HepG2 (cell line): ENCODE data around the gene MCRIP2. TPM values are rescaled to one million over a fixed set of nuclear protein-coding genes. Genes with fewer than 3 reads are reported as not detected.
A peak's percentile ranks its signal among the peaks of the same experiment; 100 is the strongest.

Experiments
- ARHGAP35 ChIP-seq: sonication (generic); formaldehyde crosslinking; IDR thresholded peaks from 2 replicates; pipeline ENCODE4 v1.9.0; 2022; ENCODE audit warnings: mild to moderate bottlenecking, inconsistent platforms, moderate library complexity, missing genetic modification reagents, borderline replicate concordance
- ATF7-NPFF ChIP-seq: sonication (generic); formaldehyde crosslinking; IDR thresholded peaks from 2 replicates; pipeline ENCODE4 v1.8.1; 2023; ENCODE audit warnings: mild to moderate bottlenecking, low read depth, missing genetic modification reagents, moderate library complexity
- EED ChIP-seq: sonication (generic); formaldehyde crosslinking; IDR thresholded peaks from 2 replicates; pipeline ENCODE4 v1.5.0; 2020; ENCODE audit warnings: mild to moderate bottlenecking, missing genetic modification reagents
- EZH2 ChIP-seq: conservative IDR thresholded peaks from 2 replicates; pipeline ENCODE4 v1.6.1; 2012; ENCODE audit warnings: mild to moderate bottlenecking, low read depth, low read length, moderate library complexity
- FOSL2 ChIP-seq: sonication (generic); formaldehyde crosslinking; IDR thresholded peaks from 2 replicates; pipeline ENCODE4 v1.4.0; 2020; ENCODE audit warnings: missing genetic modification reagents
- FOXA1 ChIP-seq, 2 experiments: fragments of 450-650 bp in 1 of 2; sonication (generic) in 1 of 2; formaldehyde crosslinking in 1 of 2; IDR thresholded peaks; 2 replicates each; pipeline versions ENCODE4 v1.4.0 to v1.6.1; 2016 to 2020; ENCODE audit warnings: missing genetic modification reagents in 1 of 2
- FOXA3 ChIP-seq: IDR thresholded peaks from 2 replicates; pipeline ENCODE4 v1.6.1; 2016; ENCODE audit warnings: missing genetic modification reagents, missing compliant biosample characterization
- HOXD1 ChIP-seq: sonication (generic); formaldehyde crosslinking; IDR thresholded peaks from 2 replicates; pipeline ENCODE4 v1.5.0; 2020; ENCODE audit warnings: missing genetic modification reagents
- KAT2B ChIP-seq: fragments of 150-350 bp; IDR thresholded peaks from 2 replicates; pipeline ENCODE4 v1.6.1; 2014; ENCODE audit warnings: low read depth, low read length, borderline replicate concordance
- LCORL ChIP-seq, 2 experiments: fragments of 450-650 bp in 1 of 2; sonication (generic) in 1 of 2; formaldehyde crosslinking in 1 of 2; IDR thresholded peaks; 2 replicates each; pipeline versions ENCODE4 v1.5.0 to v1.6.1; 2017 to 2020; ENCODE audit warnings: antibody characterized with exemption in 1 of 2, missing genetic modification reagents in 1 of 2
- MZF1 ChIP-seq: sonication (generic); formaldehyde crosslinking; IDR thresholded peaks from 2 replicates; pipeline ENCODE4 v1.8.1; 2023; ENCODE audit warnings: mild to moderate bottlenecking, missing genetic modification reagents, borderline replicate concordance
- NFKB2 ChIP-seq: sonication (generic); formaldehyde crosslinking; IDR thresholded peaks from 2 replicates; pipeline ENCODE4 v1.4.0; 2020; ENCODE audit warnings: missing genetic modification reagents, borderline replicate concordance
- TCF12 ChIP-seq, 2 experiments: fragments of 450-650 bp in 1 of 2; sonication (generic) in 1 of 2; formaldehyde crosslinking in 1 of 2; IDR thresholded peaks; 2 replicates each; pipeline versions ENCODE4 v1.6.1 to v1.8.0; 2017 to 2022; ENCODE audit warnings: antibody characterized with exemption in 1 of 2, mild to moderate bottlenecking in 1 of 2, missing genetic modification reagents in 1 of 2, moderate library complexity in 1 of 2
- ZBTB20 ChIP-seq: sonication (generic); formaldehyde crosslinking; IDR thresholded peaks from 2 replicates; pipeline ENCODE4 v1.8.1; 2023; ENCODE audit warnings: missing genetic modification reagents, low read depth, mild to moderate bottlenecking, borderline replicate concordance
- ZC3H13 ChIP-seq: sonication (generic); formaldehyde crosslinking; IDR thresholded peaks from 2 replicates; pipeline ENCODE4 v1.8.1; 2023; ENCODE audit warnings: mild to moderate bottlenecking, missing genetic modification reagents, moderate library complexity
- ZMAT3 ChIP-seq: sonication (generic); formaldehyde crosslinking; conservative IDR thresholded peaks from 2 replicates; pipeline ENCODE4 v1.7.0; 2021; ENCODE audit warnings: missing genetic modification reagents
- ZNF138 ChIP-seq: sonication (generic); formaldehyde crosslinking; IDR thresholded peaks from 2 replicates; pipeline ENCODE4 v1.5.0; 2020; ENCODE audit warnings: mild to moderate bottlenecking, low read depth, missing genetic modification reagents
- ZNF274 ChIP-seq: sonication (generic); formaldehyde crosslinking; IDR thresholded peaks from 2 replicates; pipeline ENCODE4 v1.5.1; 2020; ENCODE audit warnings: mild to moderate bottlenecking, missing genetic modification reagents
- ZNF501 ChIP-seq: sonication (generic); formaldehyde crosslinking; IDR thresholded peaks from 2 replicates; pipeline ENCODE4 v1.5.1; 2020; ENCODE audit warnings: mild to moderate bottlenecking, moderate library complexity, missing genetic modification reagents
- ZNF513 ChIP-seq: sonication (generic); formaldehyde crosslinking; conservative IDR thresholded peaks from 2 replicates; pipeline ENCODE4 v1.5.0; 2020; ENCODE audit warnings: missing genetic modification reagents
- ZNF552 ChIP-seq: sonication (generic); formaldehyde crosslinking; IDR thresholded peaks from 2 replicates; pipeline ENCODE4 v1.9.0; 2022; ENCODE audit warnings: missing genetic modification reagents, mild to moderate bottlenecking, borderline replicate concordance
- ZNF556 ChIP-seq: sonication (generic); formaldehyde crosslinking; IDR thresholded peaks from 2 replicates; pipeline ENCODE4 v1.4.0; 2020; ENCODE audit warnings: mild to moderate bottlenecking, missing genetic modification reagents, borderline replicate concordance
- ZNF615 ChIP-seq: sonication (generic); formaldehyde crosslinking; IDR thresholded peaks from 2 replicates; pipeline ENCODE4 v1.5.0; 2020; ENCODE audit warnings: mild to moderate bottlenecking, missing genetic modification reagents, borderline replicate concordance
- polyA plus RNA-seq, 8 experiments: library from polyadenylated mRNA; depleted of rRNA in 3 of 8; stranded (reverse) in 7 of 8; unstranded in 1 of 8; fragments of >200 nt; fragmentation: Illumina TruSeq in 4 of 8; extraction: Trizol in 4 of 8; gene quantifications; 2 replicates each; pipeline versions ENCODE4 v1.2.1 to v1.2.3, GENCODE V29; 2011 to 2016; ENCODE audit warnings: low read depth in 4 of 8, missing spikeins in 1 of 8, mixed read lengths in 1 of 8; ENCODE audit not compliant: insufficient read depth in 1 of 8
- total RNA-seq, 5 experiments: library from RNA; depleted of rRNA; stranded (reverse); fragments of >200 nt; fragmentation: Illumina TruSeq; extraction: Trizol; gene quantifications; 2 replicates each; pipeline ENCODE4 v1.2.3, GENCODE V29; 2016; ENCODE audit warnings: low read depth in 1 of 5
- TF ChIP-seq, protein P1 (sequence below): sonication (generic); formaldehyde crosslinking; IDR thresholded peaks from 2 replicates; pipeline ENCODE4 v1.5.1; 2020; ENCODE audit warnings: mild to moderate bottlenecking, missing genetic modification reagents

MCRIP2 gene
- total and polyA plus RNA-seq, 2 of the 13 experiments (the other 11 are each of a cell fraction or from before 2014, with no cell fraction given): 39.6 to 76.7 TPM

- peak; percentile 88; the same call in 1 of the 2 replicates for TF ChIP-seq EED (CRISPR knock-in tag)
- TF ChIP-seq, protein P1, sequence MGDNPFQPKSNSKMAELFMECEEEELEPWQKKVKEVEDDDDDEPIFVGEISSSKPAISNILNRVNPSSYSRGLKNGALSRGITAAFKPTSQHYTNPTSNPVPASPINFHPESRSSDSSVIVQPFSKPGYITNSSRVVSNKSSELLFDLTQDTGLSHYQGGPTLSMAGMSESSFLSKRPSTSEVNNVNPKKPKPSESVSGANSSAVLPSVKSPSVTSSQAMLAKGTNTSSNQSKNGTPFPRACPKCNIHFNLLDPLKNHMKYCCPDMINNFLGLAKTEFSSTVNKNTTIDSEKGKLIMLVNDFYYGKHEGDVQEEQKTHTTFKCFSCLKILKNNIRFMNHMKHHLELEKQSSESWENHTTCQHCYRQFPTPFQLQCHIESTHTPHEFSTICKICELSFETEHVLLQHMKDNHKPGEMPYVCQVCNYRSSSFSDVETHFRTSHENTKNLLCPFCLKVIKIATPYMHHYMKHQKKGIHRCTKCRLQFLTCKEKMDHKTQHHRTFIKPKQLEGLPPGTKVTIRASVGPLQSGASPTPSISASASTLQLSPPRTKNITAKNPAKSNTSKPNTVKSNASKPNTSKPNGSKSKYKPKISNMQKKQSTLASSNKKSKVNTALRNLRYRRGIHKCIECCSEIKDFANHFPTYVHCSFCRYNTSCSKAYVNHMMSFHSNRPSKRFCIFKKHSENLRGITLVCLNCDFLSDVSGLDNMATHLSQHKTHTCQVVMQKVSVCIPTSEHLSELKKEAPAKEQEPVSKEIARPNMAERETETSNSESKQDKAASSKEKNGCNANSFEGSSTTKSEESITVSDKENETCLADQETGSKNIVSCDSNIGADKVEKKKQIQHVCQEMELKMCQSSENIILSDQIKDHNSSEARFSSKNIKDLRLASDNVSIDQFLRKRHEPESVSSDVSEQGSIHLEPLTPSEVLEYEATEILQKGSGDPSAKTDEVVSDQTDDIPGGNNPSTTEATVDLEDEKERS (CRISPR knock-in tag): peak; percentile 65
- peak; percentile 59; the same call in 1 of the 2 replicates for TF ChIP-seq NFKB2 (CRISPR knock-in tag)
- 0 out of 2 replicates have a peak, but pooled peaks have one; percentile 33 for TF ChIP-seq ZNF274
- TF ChIP-seq FOXA3 (CRISPR knock-in tag): peak; percentile 24; the same call in 1 of the 2 replicates
- 0 out of 2 replicates have a peak, but pooled peaks have one; percentile 25 for TF ChIP-seq ZNF501
- no peak for TF ChIP-seq TCF12 (IDR thresholded peaks at IDR 0.05)
- TF ChIP-seq TCF12 (CRISPR knock-in tag; IDR thresholded peaks at IDR 0.05): 0 out of 2 replicates have a peak, but pooled peaks have one; percentile 41
- 0 out of 2 replicates have a peak, but pooled peaks have one; percentile 51 for TF ChIP-seq ZNF513 (CRISPR knock-in tag)
- 0 out of 2 replicates have a peak, but pooled peaks have one; percentile 37 for TF ChIP-seq HOXD1
- 0 out of 2 replicates have a peak, but pooled peaks have one; percentile 58 for TF ChIP-seq ZNF138 (CRISPR knock-in tag)
- 0 out of 2 replicates have a peak, but pooled peaks have one; percentile 19 for TF ChIP-seq ZBTB20 (CRISPR knock-in tag)
- 0 out of 2 replicates have a peak, but pooled peaks have one; percentile 32 for TF ChIP-seq EZH2
- TF ChIP-seq ZMAT3 (CRISPR knock-in tag): peak; percentile 65; the same call in 1 of the 2 replicates
- TF ChIP-seq FOXA1 (IDR thresholded peaks at IDR 0.05): no peak
- TF ChIP-seq FOXA1 (CRISPR knock-in tag; IDR thresholded peaks at IDR 0.05): peak; percentile 28
- peak; percentile 77 for TF ChIP-seq ARHGAP35
- no peak for TF ChIP-seq ZNF615
- TF ChIP-seq KAT2B: no peak
- peak; percentile 74; the same call in 1 of the 2 replicates for TF ChIP-seq ATF7-NPFF (CRISPR knock-in tag)
- no peak for TF ChIP-seq ZNF556
- no peak for TF ChIP-seq FOSL2 (CRISPR knock-in tag)
- TF ChIP-seq ZC3H13: peak; percentile 84; the same call in 1 of the 2 replicates
- TF ChIP-seq ZNF552 (CRISPR knock-in tag): 0 out of 2 replicates have a peak, but pooled peaks have one; percentile 44
- no peak for TF ChIP-seq MZF1 (CRISPR knock-in tag)
- no peak for TF ChIP-seq LCORL (IDR thresholded peaks at IDR 0.05)
- TF ChIP-seq LCORL (CRISPR knock-in tag; IDR thresholded peaks at IDR 0.05): no peak
Observed at GRCh38 chr16:695355-696089, 53.9 kb downstream of the MCRIP2 start (continued).
